ENCODE data around the gene RBBP4.

DNA sequence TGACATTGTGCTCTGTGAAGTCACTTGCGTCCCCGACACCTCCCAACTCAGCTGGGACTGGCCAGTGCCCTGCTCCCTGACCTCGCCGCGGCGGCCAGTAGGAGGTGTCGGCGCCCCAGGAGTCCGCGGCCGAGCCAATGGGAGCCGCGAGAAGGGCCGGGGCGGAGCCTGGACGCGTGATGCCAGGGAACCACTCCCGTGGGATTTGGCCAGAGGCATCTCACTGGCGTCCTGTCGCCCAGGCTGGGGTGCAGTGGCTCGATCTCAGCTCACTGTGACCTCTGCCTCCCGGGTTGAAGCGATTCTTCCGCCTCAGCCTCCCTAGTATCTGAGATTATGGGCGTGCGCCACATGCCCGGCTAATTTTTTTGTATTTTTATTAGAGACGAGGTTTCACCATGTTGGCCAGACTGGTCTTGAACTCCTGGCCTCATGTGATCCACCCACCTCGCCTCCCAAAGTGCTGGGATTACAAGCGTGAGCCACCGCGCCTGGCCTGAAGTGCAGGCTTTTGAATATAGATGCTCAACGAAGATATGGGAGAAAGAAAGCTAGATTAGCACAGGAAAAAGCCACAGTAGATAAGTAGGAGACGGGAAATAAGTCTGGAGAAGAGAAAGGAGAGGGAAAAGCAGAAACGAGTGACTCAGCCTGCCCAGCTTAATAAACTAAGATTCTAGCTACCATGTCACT is 38.7 kb upstream of the RBBP4 start:
- TF ChIP-seq GATA2 (IDR thresholded peaks at IDR 0.05; ENCODE audit: low read depth, low read length) (0 out of 2 replicates have a peak, but pooled peaks have one; percentile 11), GATA3 (IDR thresholded peaks at IDR 0.05; ENCODE audit: low read depth, low read length) (no peak)

All from SH-SY5Y (cell line).